ENCODE results near the gene ATRNL1.

- TF ChIP-seq CTCF (IDR thresholded peaks at IDR 0.05 in 2 of 3, conservative IDR thresholded peaks at IDR 0.05 in 1 of 3; ENCODE audit: borderline replicate concordance in 1 of 3, insufficient read depth in 1 of 3, low read depth in 2 of 3, low read length in 2 of 3) (no peak), POLR2A (IDR thresholded peaks at IDR 0.05; ENCODE audit: borderline replicate concordance, extremely low read depth, insufficient read depth, insufficient read length) (no peak), ZNF274 (IDR thresholded peaks at IDR 0.05; ENCODE audit: low read depth, low read length) (no peak), EZH2 (IDR thresholded peaks at IDR 0.05) (no peak)
- TF ChIP-seq, protein P1, sequence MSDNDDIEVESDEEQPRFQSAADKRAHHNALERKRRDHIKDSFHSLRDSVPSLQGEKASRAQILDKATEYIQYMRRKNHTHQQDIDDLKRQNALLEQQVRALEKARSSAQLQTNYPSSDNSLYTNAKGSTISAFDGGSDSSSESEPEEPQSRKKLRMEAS (IDR thresholded peaks at IDR 0.05), result no peak
Measured at GRCh38 chr10:115250784-115251183, 157.6 kb downstream of the ATRNL1 start.
